ENCODE measurements around the gene AGR2.

The AGR2 gene

GRCh38 chr7:16774294-16774693, 30.5 kb downstream of the AGR2 start:
- peaks cover 0 to 7% of the 10 kb centered on the region in 2 donors for H3K4me1 ChIP-seq (ENCODE audit: control insufficient read depth in 2 of 2, insufficient read depth in 1 of 2, low read depth in 1 of 2, low read length in 2 of 2)
- no peak overlapping the region for H2BK15ac ChIP-seq (ENCODE audit: low read length)
- H3K18ac ChIP-seq (ENCODE audit: low read length) = no peak overlapping the region
- H3K4ac ChIP-seq (ENCODE audit: low read length) = no peak overlapping the region
- H2BK120ac ChIP-seq (ENCODE audit: low read depth, low read length) = no peak overlapping the region
- H3K27me3 ChIP-seq (ENCODE audit: control insufficient read depth in 3 of 3, insufficient read depth in 3 of 3, low read depth in 1 of 3, low read length in 3 of 3) = no peaks in the 10 kb centered on the region
- H3K36me3 ChIP-seq (replicated peaks in 1 of 2; ENCODE audit: control insufficient read depth in 2 of 2, insufficient read depth in 2 of 2, low read length in 2 of 2) = peaks cover 0 to 4% of the 10 kb centered on the region in 2 donors
- H3K27ac ChIP-seq (replicated peaks; ENCODE audit: low read length) = no peak overlapping the region
- no peak for DNase-seq (ENCODE audit: low spot score)
- H3K9me3 ChIP-seq (replicated peaks in 1 of 2; ENCODE audit: control insufficient read depth in 2 of 2, insufficient read depth in 1 of 2, low read depth in 1 of 2, low read length in 2 of 2) = peaks cover 0 to 4% of the 10 kb centered on the region in 2 donors
- H2AFZ ChIP-seq (ENCODE audit: low read length) = no peak overlapping the region
- H3K79me1 ChIP-seq (ENCODE audit: low read depth, low read length) = no peaks in the 10 kb centered on the region
- no CpG with 5 or more reads among the region's 4 CpGs for WGBS, 2 donors (ENCODE audit: extremely low coverage in 2 of 2, insufficient read length in 2 of 2, insufficient replicate concordance in 1 of 2)
- H2BK12ac ChIP-seq (ENCODE audit: low read length) = no peak overlapping the region
- H3K9ac ChIP-seq (ENCODE audit: low read depth, low read length, poor library complexity) = no peak overlapping the region
- no peak overlapping the region for H3K23ac ChIP-seq (ENCODE audit: low read depth, low read length, poor library complexity)
- no peak overlapping the region for H2AK5ac ChIP-seq (ENCODE audit: low read depth, low read length)
- H3K4me3 ChIP-seq (ENCODE audit: low read length in 2 of 2) = no peak overlapping the region
- no peak overlapping the region for H3K14ac ChIP-seq (ENCODE audit: low read length)
- no peak overlapping the region for H3K4me2 ChIP-seq (ENCODE audit: insufficient read depth, low read length, poor library complexity, severe bottlenecking)
- no peak overlapping the region for H2BK5ac ChIP-seq (ENCODE audit: low read length)
- H4K91ac ChIP-seq (ENCODE audit: low read depth, low read length, poor library complexity) = no peak overlapping the region
- H4K8ac ChIP-seq (ENCODE audit: low read depth, low read length) = no peak overlapping the region

- Histone ChIP-seq H3K4me1 (ENCODE audit: control insufficient read depth in 2 of 2, insufficient read depth in 1 of 2, low read depth in 1 of 2, low read length in 2 of 2) (peaks cover 0 to 7% of the 10 kb centered on the region in 2 donors), H3K9ac (ENCODE audit: low read depth, low read length, poor library complexity) (no peak overlapping the region), H2BK12ac (ENCODE audit: low read length) (no peak overlapping the region), H3K4ac (ENCODE audit: low read length) (no peak overlapping the region), H3K14ac (ENCODE audit: low read length) (no peak overlapping the region), H3K27me3 (ENCODE audit: control insufficient read depth in 3 of 3, insufficient read depth in 3 of 3, low read depth in 1 of 3, low read length in 3 of 3) (no peaks in the 10 kb centered on the region), H2BK5ac (ENCODE audit: low read length) (no peak overlapping the region), H3K18ac (ENCODE audit: low read length) (no peak overlapping the region), H3K4me3 (ENCODE audit: low read length in 2 of 2) (no peak overlapping the region), H2AFZ (ENCODE audit: low read length) (no peak overlapping the region), H3K36me3 (replicated peaks in 1 of 2; ENCODE audit: control insufficient read depth in 2 of 2, insufficient read depth in 2 of 2, low read length in 2 of 2) (peaks cover 0 to under 1% of the 10 kb centered on the region in 2 donors), H4K91ac (ENCODE audit: low read depth, low read length, poor library complexity) (no peak overlapping the region), H3K79me1 (ENCODE audit: low read depth, low read length) (no peaks in the 10 kb centered on the region), H2BK120ac (ENCODE audit: low read depth, low read length) (no peak overlapping the region), H3K27ac (replicated peaks; ENCODE audit: low read length) (no peak overlapping the region), H3K9me3 (replicated peaks in 1 of 2; ENCODE audit: control insufficient read depth in 2 of 2, insufficient read depth in 1 of 2, low read depth in 1 of 2, low read length in 2 of 2) (peaks cover 0 to 4% of the 10 kb centered on the region in 2 donors), H3K4me2 (ENCODE audit: insufficient read depth, low read length, poor library complexity, severe bottlenecking) (no peak overlapping the region), H3K23ac (ENCODE audit: low read depth, low read length, poor library complexity) (no peak overlapping the region), H2BK15ac (ENCODE audit: low read length) (no peak overlapping the region), H4K8ac (ENCODE audit: low read depth, low read length) (no peak overlapping the region), H2AK5ac (ENCODE audit: low read depth, low read length) (no peak overlapping the region)
- no CpG with 5 or more reads among the region's 2 CpGs for WGBS, 2 donors (ENCODE audit: extremely low coverage in 2 of 2, insufficient read length in 2 of 2, insufficient replicate concordance in 1 of 2)
- DNase-seq (ENCODE audit: low spot score) = no peak
These were observed 30.9 kb downstream of the AGR2 start for GRCh38 chr7:16773884-16774283.

- no peak overlapping the region for H4K8ac ChIP-seq (ENCODE audit: low read depth, low read length)
- no peak overlapping the region for H3K4me2 ChIP-seq (ENCODE audit: insufficient read depth, low read length, poor library complexity, severe bottlenecking)
- whole genome bisulfite sequencing, 2 donors (ENCODE audit: extremely low coverage in 2 of 2, insufficient read length in 2 of 2, insufficient replicate concordance in 1 of 2) = no CpG with 5 or more reads among the region's 2 CpGs
- H3K14ac ChIP-seq (ENCODE audit: low read length) = no peak overlapping the region
- H2BK15ac ChIP-seq (ENCODE audit: low read length) = no peak overlapping the region
- no peak overlapping the region for H3K9ac ChIP-seq (ENCODE audit: low read depth, low read length, poor library complexity)
- H4K91ac ChIP-seq (ENCODE audit: low read depth, low read length, poor library complexity) = no peak overlapping the region
- H2BK5ac ChIP-seq (ENCODE audit: low read length) = no peak overlapping the region
- no peak overlapping the region for H3K23ac ChIP-seq (ENCODE audit: low read depth, low read length, poor library complexity)
- H3K27ac ChIP-seq (replicated peaks; ENCODE audit: low read length) = no peak overlapping the region
- H2AK5ac ChIP-seq (ENCODE audit: low read depth, low read length) = no peak overlapping the region
- H2AFZ ChIP-seq (ENCODE audit: low read length) = no peak overlapping the region
- no peak for DNase-seq (ENCODE audit: low spot score)
- no peaks in the 10 kb centered on the region for H3K36me3 ChIP-seq (replicated peaks in 1 of 2; ENCODE audit: control insufficient read depth in 2 of 2, insufficient read depth in 2 of 2, low read length in 2 of 2)
- no peak overlapping the region for H3K18ac ChIP-seq (ENCODE audit: low read length)
- H3K27me3 ChIP-seq (ENCODE audit: control insufficient read depth in 3 of 3, insufficient read depth in 3 of 3, low read depth in 1 of 3, low read length in 3 of 3) = no peaks in the 10 kb centered on the region
- no peaks in the 10 kb centered on the region for H3K79me1 ChIP-seq (ENCODE audit: low read depth, low read length)
- H3K9me3 ChIP-seq (replicated peaks in 1 of 2; ENCODE audit: control insufficient read depth in 2 of 2, insufficient read depth in 1 of 2, low read depth in 1 of 2, low read length in 2 of 2) = peaks cover 0 to 4% of the 10 kb centered on the region in 2 donors
- H3K4ac ChIP-seq (ENCODE audit: low read length) = no peak overlapping the region
- H2BK12ac ChIP-seq (ENCODE audit: low read length) = no peak overlapping the region
- H2BK120ac ChIP-seq (ENCODE audit: low read depth, low read length) = no peak overlapping the region
- H3K4me1 ChIP-seq (ENCODE audit: control insufficient read depth in 2 of 2, insufficient read depth in 1 of 2, low read depth in 1 of 2, low read length in 2 of 2) = peaks cover 0 to 5% of the 10 kb centered on the region in 2 donors
- H3K4me3 ChIP-seq (ENCODE audit: low read length in 2 of 2) = no peak overlapping the region
These were observed 31.5 kb downstream of the AGR2 start for GRCh38 chr7:16773326-16773725.

- Histone ChIP-seq H2AFZ (ENCODE audit: low read length) (no peak overlapping the region), H3K4me1 (ENCODE audit: control insufficient read depth in 2 of 2, insufficient read depth in 1 of 2, low read depth in 1 of 2, low read length in 2 of 2) (peaks cover 0 to 2% of the 10 kb centered on the region in 2 donors), H3K4me3 (ENCODE audit: low read length in 2 of 2) (no peak overlapping the region), H3K4me2 (ENCODE audit: insufficient read depth, low read length, poor library complexity, severe bottlenecking) (no peak overlapping the region), H3K9ac (ENCODE audit: low read depth, low read length, poor library complexity) (no peak overlapping the region), H3K27me3 (ENCODE audit: control insufficient read depth in 3 of 3, insufficient read depth in 3 of 3, low read depth in 1 of 3, low read length in 3 of 3) (no peaks in the 10 kb centered on the region), H3K23ac (ENCODE audit: low read depth, low read length, poor library complexity) (no peak overlapping the region), H3K27ac (replicated peaks; ENCODE audit: low read length) (no peak overlapping the region), H3K9me3 (replicated peaks in 1 of 2; ENCODE audit: control insufficient read depth in 2 of 2, insufficient read depth in 1 of 2, low read depth in 1 of 2, low read length in 2 of 2) (peaks cover 2 to 4% of the 10 kb centered on the region in 2 donors), H3K4ac (ENCODE audit: low read length) (no peak overlapping the region), H4K91ac (ENCODE audit: low read depth, low read length, poor library complexity) (no peak overlapping the region), H4K8ac (ENCODE audit: low read depth, low read length) (no peak overlapping the region), H3K79me1 (ENCODE audit: low read depth, low read length) (no peaks in the 10 kb centered on the region), H2BK12ac (ENCODE audit: low read length) (no peak overlapping the region), H2AK5ac (ENCODE audit: low read depth, low read length) (no peak overlapping the region), H3K14ac (ENCODE audit: low read length) (no peak overlapping the region), H3K18ac (ENCODE audit: low read length) (no peak overlapping the region), H2BK15ac (ENCODE audit: low read length) (no peak overlapping the region), H2BK120ac (ENCODE audit: low read depth, low read length) (no peak overlapping the region), H3K36me3 (replicated peaks in 1 of 2; ENCODE audit: control insufficient read depth in 2 of 2, insufficient read depth in 2 of 2, low read length in 2 of 2) (no peaks in the 10 kb centered on the region), H2BK5ac (ENCODE audit: low read length) (no peak overlapping the region)
- WGBS, 2 donors (ENCODE audit: extremely low coverage in 2 of 2, insufficient read length in 2 of 2, insufficient replicate concordance in 1 of 2) = no CpG with 5 or more reads among the region's 6 CpGs
- DNase-seq (ENCODE audit: low spot score) = no peak
These were observed 34.0 kb downstream of the AGR2 start for GRCh38 chr7:16770657-16771329.

Data from neuronal stem cell (in vitro differentiated cells).